PC-9 (cell line): ENCODE data around the gene CWF19L2. TPM values are rescaled to one million over a fixed set of nuclear protein-coding genes. Genes with fewer than 3 reads are reported as not detected.

Source experiments
- BruUV-seq: library from RNA; stranded (reverse); fragments of 400-500 nt; replicated peaks from 2 replicates; lab custom pipeline; 2021; lab: Mats Ljungman, UMichigan
- CTCF ChIA-PET: fragments of 300-600 bp; sonication (Branson Sonifier 250); formaldehyde crosslinking; loops from one replicate; lab custom pipeline; 2022; ENCODE audit warnings: antibody characterized with exemption; lab: Charles Lee
- POLR2A ChIA-PET: fragments of 300-600 bp; sonication (Branson Sonifier 250); formaldehyde crosslinking; loops from one replicate; lab custom pipeline; 2022; ENCODE audit warnings: antibody characterized with exemption; ENCODE audit not compliant: unreplicated experiment; lab: Charles Lee
- DNase-seq, 2 experiments: peaks; one replicate each; pipeline versions ENCODE4 v3.0.0 to v3.0.0-alpha.2; 2015 to 2022; ENCODE audit warnings: mixed read lengths in 1 of 2
- H2AFZ ChIP-seq: fragments of 200-600 bp; sonication (generic); 2 replicates; pipeline ENCODE4 v1.8.1; 2017; ENCODE audit warnings: antibody characterized with exemption
- H3F3A ChIP-seq: fragments of 200-600 bp; sonication (generic); 2 replicates; pipeline ENCODE4 v1.8.1; 2017; ENCODE audit warnings: antibody characterized with exemption, mild to moderate bottlenecking, low read depth; ENCODE audit not compliant: insufficient read depth
- H3K27ac ChIP-seq: fragments of 200-600 bp; sonication (generic); 2 replicates; pipeline ENCODE4 v1.6.1; 2016; ENCODE audit warnings: mixed run types
- H3K27me3 ChIP-seq: fragments of 200-600 bp; sonication (generic); 2 replicates; pipeline ENCODE4 v1.6.1; 2016; ENCODE audit warnings: low read depth, mixed run types; ENCODE audit not compliant: insufficient read depth
- H3K36me3 ChIP-seq: fragments of 200-600 bp; sonication (generic); 2 replicates; pipeline ENCODE4 v1.6.1; 2016; ENCODE audit warnings: low read depth, mixed run types
- H3K4me1 ChIP-seq: fragments of 200-600 bp; sonication (generic); replicated peaks from 2 replicates; pipeline ENCODE4 v1.6.1; 2016; ENCODE audit warnings: mixed run types; ENCODE audit not compliant: insufficient read depth
- H3K4me2 ChIP-seq: fragments of 200-600 bp; sonication (generic); 2 replicates; pipeline ENCODE4 v1.6.1; 2017; ENCODE audit warnings: mixed run types
- H3K4me3 ChIP-seq: fragments of 200-600 bp; sonication (generic); 2 replicates; pipeline ENCODE4 v1.6.1; 2016; ENCODE audit warnings: mixed run types
- H3K79me2 ChIP-seq: fragments of 200-600 bp; sonication (generic); 2 replicates; pipeline ENCODE4 v1.6.1; 2017; ENCODE audit warnings: low read depth, mixed run types
- H3K9me2 ChIP-seq: fragments of 200-600 bp; sonication (generic); 2 replicates; pipeline ENCODE4 v1.8.1; 2017; ENCODE audit warnings: mild to moderate bottlenecking; ENCODE audit not compliant: insufficient read depth
- H3K9me3 ChIP-seq: fragments of 200-600 bp; sonication (generic); 2 replicates; pipeline ENCODE4 v1.8.1; 2016; ENCODE audit warnings: low read depth; ENCODE audit not compliant: insufficient read depth
- H4K20me1 ChIP-seq: fragments of 200-600 bp; sonication (generic); 2 replicates; pipeline ENCODE4 v1.8.1; 2017; ENCODE audit not compliant: insufficient read depth
- CTCF ChIP-seq: fragments of 200-600 bp; sonication (generic); conservative IDR thresholded peaks from 2 replicates; pipeline ENCODE4 v1.6.1; 2017; ENCODE audit warnings: mixed run types, antibody characterized with exemption, mild to moderate bottlenecking, moderate library complexity
- EZH2 ChIP-seq: fragments of 200-600 bp; sonication (generic); IDR thresholded peaks from 2 replicates; pipeline ENCODE4 v1.8.0; 2017; ENCODE audit warnings: antibody characterized with exemption, low read depth
- intact Hi-C: fragments of 100-400 bp; cut with micrococcal nuclease; formaldehyde crosslinking; loops from one replicate; pipeline ENCODE4 v1.10.0; 2022; ENCODE audit not compliant: unreplicated experiment
- total RNA-seq: library from RNA; stranded (reverse); gene quantifications from 2 replicates; pipeline ENCODE4 v1.2.3, GENCODE V29; 2021

Gene CWF19L2
- total RNA-seq, 1 experiment from 2014 or later, result 12.1 TPM

DNA sequence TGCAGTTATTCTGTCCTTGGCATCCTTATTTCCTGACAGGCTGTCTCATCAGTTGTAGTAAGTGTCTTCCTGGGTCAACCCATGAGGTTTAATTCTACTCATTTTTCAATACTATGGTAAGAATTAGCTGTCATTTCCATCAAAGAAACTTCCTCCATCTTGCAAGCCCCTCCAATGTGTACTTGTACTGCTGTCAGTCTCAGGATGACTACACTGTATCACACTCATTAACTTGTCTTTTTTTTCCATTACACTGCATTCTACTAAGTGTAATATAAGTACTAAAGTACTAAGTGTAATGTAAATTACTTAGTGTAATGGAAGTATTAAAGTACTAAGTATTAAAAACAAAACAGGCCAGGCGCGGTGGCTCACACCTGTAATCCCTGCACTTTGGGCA, 102.8 kb downstream of the CWF19L2 start:
- no peak overlapping the region for H3K27ac ChIP-seq
- no peak for TF ChIP-seq CTCF
- TF ChIP-seq EZH2, result no peak
- H2AFZ ChIP-seq, result no peak overlapping the region
- intact Hi-C loops, result no loop called here
- H3K4me3 ChIP-seq, result no peak overlapping the region
- H3K9me2 ChIP-seq, result no peaks in the 10 kb centered on the region
- no peaks in the 10 kb centered on the region for H3F3A ChIP-seq
- no peaks in the 10 kb centered on the region for H3K27me3 ChIP-seq
- peaks cover 4% of the 10 kb centered on the region; the same call in 1 of the 2 replicates for H3K9me3 ChIP-seq
- no TSS peak for BruUV-seq
- H3K79me2 ChIP-seq, result no peaks in the 10 kb centered on the region
- H3K36me3 ChIP-seq, result no peaks in the 10 kb centered on the region
- DNase-seq, result no peak
- POLR2A ChIA-PET, result no interaction called here
- H4K20me1 ChIP-seq, result no peaks in the 10 kb centered on the region
- CTCF ChIA-PET, result no interaction called here
- H3K4me1 ChIP-seq, result no peaks in the 10 kb centered on the region
- no peak overlapping the region for H3K4me2 ChIP-seq

GRCh38 chr11:107337917-107338316, 119.7 kb downstream of the CWF19L2 start:
- Histone ChIP-seq H2AFZ (no peak overlapping the region), H3K27me3 (no peaks in the 10 kb centered on the region), H3K79me2 (no peaks in the 10 kb centered on the region), H3K4me1 (no peaks in the 10 kb centered on the region), H3K27ac (no peak overlapping the region), H3K4me3 (no peak overlapping the region), H3K4me2 (no peak overlapping the region), H4K20me1 (no peaks in the 10 kb centered on the region), H3K36me3 (no peaks in the 10 kb centered on the region), H3F3A (no peaks in the 10 kb centered on the region), H3K9me3 (no peaks in the 10 kb centered on the region), H3K9me2 (no peaks in the 10 kb centered on the region)
- BruUV-seq, result no TSS peak
- CTCF ChIA-PET, result no interaction called here
- no peak for TF ChIP-seq CTCF
- TF ChIP-seq EZH2, result no peak
- intact Hi-C loops, result no loop called here
- POLR2A ChIA-PET, result no interaction called here
- no peak for DNase-seq

DNA sequence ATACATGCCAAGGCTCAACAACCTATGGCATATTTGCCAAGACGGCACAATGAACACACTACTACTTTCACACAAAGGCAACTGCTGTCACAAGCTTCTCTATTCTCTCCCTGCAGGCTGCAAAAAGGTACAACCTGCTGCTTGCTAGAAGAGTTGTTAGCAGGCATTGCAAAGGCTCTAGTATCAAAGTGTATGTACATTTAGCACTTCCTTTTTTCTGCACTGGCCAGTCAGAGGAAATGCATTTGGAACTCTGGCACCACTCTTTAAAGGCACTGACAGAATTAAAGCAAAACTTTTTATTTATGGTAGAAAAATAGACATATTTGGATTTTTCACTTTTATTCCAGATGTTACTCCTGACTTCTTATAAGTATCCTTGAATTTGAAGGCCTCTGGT, 125.9 kb downstream of the CWF19L2 start:
- no peak overlapping the region for H3K4me3 ChIP-seq
- H3K9me3 ChIP-seq, result no peaks in the 10 kb centered on the region
- H3K27ac ChIP-seq, result no peak overlapping the region
- ChIA-PET CTCF (no interaction called here), POLR2A (no interaction called here)
- H3K27me3 ChIP-seq, result no peaks in the 10 kb centered on the region
- intact Hi-C loops, result no loop called here
- no peaks in the 10 kb centered on the region for H4K20me1 ChIP-seq
- no peak for DNase-seq
- no peak overlapping the region for H2AFZ ChIP-seq
- no peaks in the 10 kb centered on the region for H3K9me2 ChIP-seq
- no peaks in the 10 kb centered on the region for H3K36me3 ChIP-seq
- H3F3A ChIP-seq, result no peaks in the 10 kb centered on the region
- H3K4me1 ChIP-seq, result no peaks in the 10 kb centered on the region
- BruUV-seq, result no TSS peak
- TF ChIP-seq CTCF, result no peak
- TF ChIP-seq EZH2, result no peak
- no peak overlapping the region for H3K4me2 ChIP-seq
- no peaks in the 10 kb centered on the region for H3K79me2 ChIP-seq
